GM18526 (cell line): ENCODE measurements around the gene C5orf34.

Experiments
- POLR2A ChIP-seq: IDR thresholded peaks from 3 replicates; pipeline ENCODE4 v1.6.1; 2011; ENCODE audit not compliant: insufficient read length; ENCODE audit errors: extremely low read depth

Gene C5orf34

DNA sequence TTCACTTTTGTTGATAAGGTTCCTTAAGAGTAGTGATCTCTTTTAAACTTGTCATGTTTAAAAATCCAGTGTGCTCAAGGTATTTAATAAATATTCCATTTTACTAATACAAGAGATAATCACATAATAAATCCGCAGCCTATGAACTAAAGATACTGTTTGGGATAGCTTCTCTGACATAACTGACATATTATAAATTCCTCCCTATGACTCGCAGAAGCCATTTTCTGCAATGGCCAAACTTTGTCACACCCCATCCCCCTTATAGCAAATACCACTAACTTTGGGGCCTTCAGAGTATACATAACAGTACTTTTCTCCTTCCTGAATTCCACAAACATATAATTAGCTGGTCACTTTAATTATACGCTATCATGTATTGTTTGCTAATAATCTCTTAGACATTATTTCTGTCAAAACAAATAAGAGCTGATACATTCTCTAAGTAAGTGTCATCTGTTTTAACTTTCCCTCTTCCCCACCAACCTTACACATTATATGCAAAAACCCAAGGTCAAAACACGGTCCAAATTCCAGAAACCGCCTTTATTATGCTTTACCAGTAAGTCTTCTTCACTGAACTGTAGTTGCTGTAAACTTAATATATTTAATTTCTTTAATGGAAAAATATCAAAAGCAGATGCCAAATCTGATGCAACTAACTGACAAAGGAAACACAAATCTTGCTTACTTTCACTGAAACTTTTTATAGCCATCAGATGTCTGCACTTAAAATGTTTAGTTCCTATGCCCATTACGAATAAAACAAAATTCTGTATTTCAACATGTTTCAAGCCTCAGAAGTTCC is 32.3 kb downstream of the C5orf34 start:
- TF ChIP-seq POLR2A = no peak

DNA sequence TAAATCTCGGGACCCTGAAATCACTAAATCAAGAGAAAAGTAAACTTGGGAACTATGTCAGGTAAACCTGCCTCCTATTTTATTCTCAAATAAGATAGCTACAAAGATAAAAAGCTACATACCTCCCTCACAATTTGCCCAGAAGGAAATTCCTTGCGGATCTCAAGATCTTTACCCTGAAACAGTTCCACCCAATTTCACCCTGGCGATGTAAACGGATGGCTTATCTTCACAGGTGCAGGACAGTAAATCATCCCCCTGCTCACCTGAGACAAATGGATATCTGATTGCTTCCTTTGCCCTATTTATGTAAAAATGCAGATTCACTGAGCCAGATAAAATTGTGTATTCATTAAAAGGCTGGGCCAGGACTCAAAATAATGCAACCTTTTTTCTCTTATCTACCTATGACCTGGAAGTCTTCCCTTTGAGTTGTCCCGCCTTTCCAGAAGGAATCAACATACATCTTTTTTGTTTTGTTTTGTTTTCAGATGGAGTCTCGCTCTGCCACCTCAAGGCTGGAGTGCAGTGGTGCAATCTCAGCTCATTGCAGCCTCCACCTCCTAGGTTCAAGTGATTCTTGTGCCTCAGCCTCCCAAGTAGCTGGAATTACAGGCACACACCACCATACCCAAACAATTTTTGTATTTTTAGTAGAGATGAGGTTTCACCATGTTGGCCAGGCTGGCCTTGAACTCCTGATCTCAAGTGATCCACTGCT is 45.1 kb downstream of the C5orf34 start:
- TF ChIP-seq POLR2A = no peak

DNA sequence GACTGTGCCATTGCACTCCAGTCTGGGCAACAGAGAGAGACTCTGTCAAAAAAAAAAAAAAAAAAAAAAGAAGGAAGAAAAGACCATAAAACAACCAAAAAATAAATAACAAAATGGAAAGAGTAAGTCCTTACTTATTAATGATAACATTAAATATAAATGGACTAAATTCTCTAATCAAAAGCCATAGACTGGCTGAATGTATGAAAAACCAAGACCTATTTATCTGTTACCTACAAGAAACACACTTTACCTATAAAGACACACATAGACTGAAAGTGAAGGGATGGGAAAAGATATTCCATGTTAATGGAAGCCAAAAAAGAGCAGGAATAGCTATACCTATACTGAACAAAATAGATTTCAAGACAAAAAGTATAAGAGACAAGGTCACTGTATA is 47.8 kb downstream of the C5orf34 start:
- TF ChIP-seq POLR2A = no peak

DNA sequence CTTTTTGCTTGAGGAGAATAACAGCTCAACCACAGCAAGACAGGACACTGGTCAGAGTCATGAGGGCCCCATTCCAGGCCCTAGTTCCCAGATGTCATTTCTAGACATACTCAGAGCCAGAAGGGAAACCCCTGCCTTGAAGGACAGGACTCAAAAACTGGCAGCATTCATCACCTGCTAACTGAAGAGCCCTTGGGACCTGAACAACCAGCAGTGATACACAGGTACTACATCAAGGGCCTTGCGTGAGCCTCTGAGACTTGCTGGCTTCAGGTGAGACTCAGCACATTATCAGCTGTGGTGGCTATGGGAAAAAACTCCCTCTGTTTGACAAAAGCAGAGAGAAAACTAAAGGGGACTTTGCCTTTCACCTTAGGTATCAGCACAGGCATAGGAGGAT is 53.9 kb downstream of the C5orf34 start:
- no peak for TF ChIP-seq POLR2A

DNA sequence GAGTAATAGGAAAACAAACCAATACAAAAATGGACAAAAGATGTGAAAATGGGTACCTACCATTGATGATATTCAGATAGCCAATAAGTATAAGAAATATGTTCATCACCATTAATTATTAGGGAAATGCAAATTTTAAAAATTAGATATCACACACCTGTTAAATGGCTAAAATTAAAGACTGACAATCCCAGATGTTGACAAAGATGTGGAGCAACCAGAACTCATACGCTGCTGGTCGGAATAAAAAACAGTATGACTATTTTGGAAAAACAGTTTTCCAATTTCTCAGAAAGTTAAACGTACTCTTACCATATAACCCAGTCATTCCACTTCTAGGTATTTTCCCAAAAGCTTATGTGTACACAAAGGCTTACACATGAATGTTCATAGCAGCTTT is 58.4 kb downstream of the C5orf34 start:
- TF ChIP-seq POLR2A = no peak

DNA sequence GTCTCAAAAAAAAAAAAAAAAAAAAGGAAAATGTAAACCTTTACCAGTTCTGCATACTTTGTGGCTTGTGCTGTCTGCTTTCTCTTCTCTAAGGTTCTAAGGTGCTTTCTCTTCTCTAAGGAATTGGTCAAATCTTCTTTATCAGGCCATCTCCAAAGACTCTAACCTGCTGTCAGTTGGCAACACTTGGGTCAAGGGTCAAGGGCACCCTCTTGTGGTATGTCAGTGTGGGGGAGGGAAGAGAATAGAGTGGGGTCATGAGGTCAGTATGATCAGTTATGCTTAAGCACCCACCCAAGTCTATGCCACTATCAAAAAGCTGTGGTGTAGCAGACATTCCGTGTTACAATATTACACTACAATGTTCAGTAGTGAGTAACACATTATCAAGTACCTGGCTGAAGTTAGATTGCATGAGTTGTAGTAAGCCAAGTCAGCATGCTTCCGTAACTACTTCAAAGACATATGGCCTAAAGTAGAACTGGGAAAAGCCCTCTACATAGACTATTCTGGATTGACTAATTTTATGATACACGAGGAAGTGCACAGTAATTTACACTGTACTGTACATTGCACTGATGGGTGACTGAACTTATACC is 77.8 kb downstream of the C5orf34 start:
- TF ChIP-seq POLR2A = no peak
